Stimulated activated CD4-positive, alpha-beta T cell treated with anti-CD3 and anti-CD28 coated beads, TNF-alpha, amount 100 ng/mL, for 48 hours (primary cell): ENCODE results near the gene CARHSP1.
"Not testable (repeated sequence)": the region's sequence is repeated elsewhere in the genome, so short reads cannot be mapped to it uniquely, and the experiment has no call there.

Source experiments
- DNase-seq, 3 donors: peaks; one replicate each; pipeline ENCODE4 v3.0.0-alpha.2; 2020; ENCODE audit warnings: low read depth in 3 of 3

CARHSP1 gene

DNA sequence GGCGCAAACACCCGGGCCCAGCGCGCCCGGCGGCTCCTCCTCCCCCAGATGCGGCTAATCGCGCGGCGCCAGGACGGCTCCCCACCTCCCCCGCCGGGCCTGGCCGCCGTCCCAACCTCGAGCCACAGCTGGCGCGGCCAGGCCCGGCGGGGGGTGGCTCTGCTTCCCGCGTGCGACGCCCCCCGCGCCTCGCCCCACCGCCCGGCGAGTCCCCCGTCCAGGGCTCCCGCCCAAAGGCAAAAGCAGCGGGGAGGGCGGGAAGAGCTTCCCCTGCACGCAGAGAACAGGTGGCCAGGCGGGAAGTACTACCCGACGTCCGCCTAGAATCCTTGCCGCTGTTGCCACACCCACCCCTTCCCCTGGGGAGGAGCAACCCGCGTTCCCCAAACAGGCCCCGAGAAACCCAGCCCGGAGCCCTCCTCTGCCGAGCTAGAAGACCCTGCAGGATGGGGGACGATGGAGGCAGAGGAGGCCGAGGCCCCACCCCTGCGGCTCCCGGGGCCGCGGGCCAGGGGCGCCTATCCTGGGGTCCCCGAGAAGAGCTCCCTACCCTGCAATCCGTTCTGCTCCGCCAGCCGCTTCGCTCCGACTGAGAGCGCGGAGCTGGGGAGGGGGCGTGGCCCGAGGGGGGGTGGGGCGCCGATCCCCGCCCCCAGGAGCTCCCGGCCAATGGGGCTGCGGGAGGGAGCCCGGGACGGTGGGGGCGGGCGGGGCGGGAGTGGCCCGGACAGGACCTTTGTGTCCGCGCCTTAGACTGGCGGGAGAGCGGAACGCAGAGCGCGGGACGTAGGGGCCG, at the start of gene CARHSP1:
Gene CARHSP1, minus strand, starts transcription at position 591 of the 796 bp plus-strand sequence. CDS start 9,678 bp downstream, outside the sequence.
- DNase-seq, result peak; percentile 68 to 86 (median 76)

DNA sequence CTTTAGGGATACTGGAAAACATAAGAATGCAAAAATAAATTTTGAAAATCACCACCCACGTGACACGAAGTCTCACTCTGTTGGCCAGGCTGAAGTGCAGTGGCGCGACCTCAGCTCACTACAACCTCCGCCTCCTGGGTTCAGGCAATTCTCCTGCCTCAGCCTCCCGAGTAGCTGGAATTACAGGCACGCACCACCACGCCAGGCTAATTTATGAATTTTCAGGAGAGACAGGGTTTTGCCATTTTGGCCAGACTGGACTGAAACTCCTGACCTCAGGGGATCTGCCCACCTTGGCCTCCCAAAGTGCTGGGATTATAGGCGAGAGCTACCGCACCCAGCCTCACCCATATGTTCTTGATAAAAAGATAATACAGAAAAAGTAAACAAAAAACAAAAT, 48.5 kb upstream of the CARHSP1 start:
- not testable (repeated sequence) for DNase-seq

DNA sequence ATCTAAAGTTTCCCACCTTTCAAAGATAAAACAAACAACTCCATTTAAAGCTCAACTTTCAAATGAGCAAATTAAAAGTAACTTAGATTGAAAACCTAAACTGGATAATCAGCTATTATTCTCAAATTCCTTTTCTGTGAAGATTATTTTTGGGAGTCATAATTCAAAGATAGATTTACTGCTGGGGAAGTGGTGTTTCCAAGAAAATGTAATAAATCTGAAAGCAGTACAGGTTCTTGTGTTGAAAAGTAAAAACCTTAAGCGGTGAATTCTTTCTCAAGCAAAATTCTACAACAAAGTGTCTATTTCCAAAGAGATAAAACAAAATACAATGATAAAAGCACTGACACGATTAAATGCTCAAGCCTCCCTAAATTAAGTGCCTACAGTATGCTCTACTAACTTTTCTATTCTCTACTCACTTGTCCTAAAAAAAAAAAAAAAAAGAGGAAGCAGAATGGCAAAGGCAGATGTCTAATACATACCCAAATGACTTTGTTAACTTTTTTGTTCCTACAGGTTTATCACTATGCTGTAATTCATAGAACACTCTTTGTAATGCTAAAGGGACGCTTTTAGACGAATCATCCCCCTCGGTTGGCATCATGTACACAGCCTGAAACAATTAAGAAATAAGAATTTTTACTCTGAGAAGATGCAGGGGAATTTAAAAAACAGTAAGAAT, 47.9 kb upstream of the CARHSP1 start:
- DNase-seq, result no peak

DNA sequence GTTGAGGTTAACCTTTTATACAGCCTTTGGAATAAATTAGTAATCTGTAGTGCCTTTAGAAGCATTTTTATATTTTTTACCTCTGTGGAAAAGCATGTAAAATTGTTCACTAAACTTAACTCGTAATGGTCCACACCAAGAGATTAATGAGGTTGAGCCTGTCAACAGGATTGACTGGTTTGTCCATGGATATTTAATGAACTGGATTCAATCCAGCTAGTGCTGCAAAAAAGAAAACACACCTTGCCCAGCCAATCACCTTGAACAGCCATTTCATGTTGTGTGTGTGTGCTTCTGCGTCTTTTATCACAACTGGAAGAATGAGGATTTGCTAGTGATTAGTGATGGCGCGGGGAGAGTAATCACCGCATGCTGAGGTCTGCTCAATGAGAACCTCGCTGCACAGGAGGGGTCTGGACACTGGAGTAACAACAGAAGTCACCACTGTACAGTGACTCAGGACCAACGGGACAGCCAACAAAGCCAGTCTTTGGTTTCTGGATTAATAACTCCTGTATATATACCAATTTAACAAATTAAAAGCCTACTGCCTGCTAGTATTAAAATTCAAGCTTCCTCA, 47.0 kb upstream of the CARHSP1 start:
- no peak for DNase-seq

DNA sequence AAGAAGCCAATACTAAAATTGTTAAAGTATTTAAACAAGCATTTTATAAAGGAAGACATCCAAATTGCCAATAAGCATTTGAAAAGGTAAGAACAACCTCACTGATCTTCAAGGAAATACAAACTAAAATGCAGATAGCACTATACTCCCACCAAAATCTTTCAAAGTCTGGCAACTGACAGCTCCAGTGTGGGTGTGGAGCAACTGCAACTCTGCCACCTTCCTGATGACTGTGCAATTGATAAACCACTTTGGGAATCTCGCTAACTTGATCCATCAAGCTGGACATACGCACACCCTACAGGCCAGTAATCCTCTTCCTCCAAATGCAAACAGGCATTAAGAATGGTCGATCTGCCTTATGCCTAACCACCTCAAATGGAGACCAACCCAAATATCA, 45.3 kb upstream of the CARHSP1 start:
- DNase-seq, result no peak

DNA sequence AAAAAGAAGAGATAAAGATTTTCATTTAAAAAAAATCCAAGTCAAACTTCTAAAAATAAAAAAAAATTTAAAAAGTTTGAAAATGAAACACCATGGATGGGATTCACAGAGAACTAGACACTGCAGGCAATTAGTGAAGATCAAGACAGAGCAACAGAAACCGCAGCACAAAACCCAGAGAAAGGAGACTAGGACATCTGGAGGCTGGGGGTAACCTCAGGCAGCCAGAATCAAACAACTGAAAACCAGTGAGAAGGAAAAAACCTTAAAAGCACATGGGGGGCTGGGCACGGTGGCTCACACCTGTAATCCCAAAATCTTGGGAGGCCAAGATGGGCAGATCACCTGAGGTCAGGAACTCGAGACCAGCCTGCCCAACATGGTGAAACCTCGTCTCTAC, 44.0 kb upstream of the CARHSP1 start:
- no peak for DNase-seq

DNA sequence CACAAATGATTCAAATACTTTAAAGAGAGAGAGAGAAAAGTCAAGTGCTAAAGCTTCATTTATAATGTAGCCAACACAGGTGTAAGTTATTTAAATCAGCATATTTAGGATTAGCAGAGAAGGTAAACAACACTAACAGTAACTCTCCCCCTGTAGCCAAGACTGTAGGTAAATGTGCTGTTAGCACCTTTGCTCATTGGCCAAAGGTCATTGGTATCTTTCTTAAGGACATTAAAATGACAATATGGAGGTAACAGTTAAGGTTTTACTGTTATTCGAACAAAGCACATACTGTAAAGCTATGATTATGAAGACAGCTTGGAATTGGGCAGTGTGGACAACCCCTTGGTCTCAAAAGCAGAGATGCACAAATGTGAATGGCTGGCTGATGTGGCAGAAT, 42.0 kb upstream of the CARHSP1 start:
- DNase-seq, result no peak

DNA sequence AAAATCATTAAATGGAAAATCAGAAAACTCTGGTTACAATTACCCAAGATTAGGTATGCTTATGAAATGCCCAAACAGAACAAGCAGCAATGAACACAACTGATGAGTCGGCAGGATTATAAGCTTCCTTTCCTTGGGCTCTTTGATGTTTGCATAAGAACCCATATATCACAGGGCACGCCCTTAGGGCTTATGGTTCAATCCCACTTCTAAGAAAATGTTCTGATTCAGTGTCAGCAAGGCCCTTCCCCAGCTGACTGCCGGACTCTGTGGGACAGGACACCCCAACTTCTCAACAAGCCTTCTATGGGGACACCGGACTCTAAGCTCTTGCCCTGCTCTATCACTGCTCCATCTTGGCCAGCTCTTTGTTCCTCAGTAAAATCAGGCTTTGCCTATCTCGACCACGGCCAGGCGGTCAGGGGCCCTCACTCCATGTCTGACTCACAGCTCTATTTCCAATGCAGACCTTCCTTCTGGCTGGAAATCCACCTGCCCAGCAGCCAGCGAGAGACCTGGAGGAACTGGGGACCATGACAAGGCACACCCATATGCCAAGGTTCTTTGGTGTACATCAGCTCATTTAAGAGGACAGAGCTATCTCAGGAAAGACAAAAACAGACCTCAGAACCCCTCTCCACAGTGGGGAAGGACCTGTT, 40.1 kb upstream of the CARHSP1 start:
- DNase-seq, result no peak

DNA sequence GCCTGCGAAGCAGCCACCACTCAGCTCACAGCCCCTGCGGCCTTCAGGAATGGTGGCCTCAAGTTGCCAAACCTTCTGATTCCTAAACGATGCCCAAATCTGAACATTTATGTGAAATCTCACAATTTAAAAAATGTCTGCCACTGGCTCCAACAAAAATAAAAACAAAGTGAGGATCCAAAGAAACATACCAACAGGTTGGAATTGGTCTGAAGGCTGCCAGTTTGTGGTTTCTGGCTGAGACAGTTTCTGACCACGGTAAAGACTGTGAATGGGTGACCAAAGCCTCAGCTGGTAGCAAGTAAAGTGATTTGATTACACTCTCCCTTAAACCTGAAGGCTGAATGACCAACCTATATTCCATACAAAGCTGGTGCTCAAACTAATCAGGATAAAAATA, 38.3 kb upstream of the CARHSP1 start:
- no peak for DNase-seq

DNA sequence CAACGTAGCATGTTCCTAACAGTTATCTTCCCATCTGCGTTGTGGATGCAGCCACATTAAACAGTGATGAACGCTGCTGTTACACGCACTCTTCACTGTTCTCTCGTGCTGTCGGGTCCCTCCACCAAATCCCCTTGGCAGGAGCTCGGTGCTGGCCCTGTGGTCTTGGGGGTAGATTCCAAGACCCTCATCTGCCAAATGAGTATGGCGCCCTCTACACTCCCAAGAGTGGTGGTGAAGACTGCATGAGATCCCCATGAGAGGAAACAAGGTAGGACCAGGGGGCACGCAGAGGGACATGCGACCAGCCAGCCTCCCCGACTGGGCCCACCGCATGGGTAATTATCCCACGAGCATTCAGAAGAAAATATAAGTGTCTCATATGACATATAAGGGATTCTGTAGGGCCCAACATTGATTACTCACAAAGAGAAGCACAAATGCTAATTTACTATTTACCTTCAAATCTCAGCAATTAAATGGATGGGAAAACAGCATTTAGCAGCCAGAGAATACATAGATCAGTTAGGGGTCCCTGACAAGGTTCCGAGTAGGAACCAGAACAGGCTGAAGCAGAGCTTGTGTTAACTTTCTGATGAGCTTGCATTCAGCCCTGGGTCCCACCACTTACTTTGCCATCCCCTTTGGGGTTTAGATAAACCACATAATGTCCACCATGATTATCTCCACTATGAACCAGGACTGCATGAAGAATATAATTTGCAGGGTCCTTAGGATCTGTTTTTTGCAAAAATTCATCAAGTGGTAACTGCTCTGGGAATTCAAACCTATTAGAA, 37.2 kb upstream of the CARHSP1 start:
- DNase-seq, result no peak

DNA sequence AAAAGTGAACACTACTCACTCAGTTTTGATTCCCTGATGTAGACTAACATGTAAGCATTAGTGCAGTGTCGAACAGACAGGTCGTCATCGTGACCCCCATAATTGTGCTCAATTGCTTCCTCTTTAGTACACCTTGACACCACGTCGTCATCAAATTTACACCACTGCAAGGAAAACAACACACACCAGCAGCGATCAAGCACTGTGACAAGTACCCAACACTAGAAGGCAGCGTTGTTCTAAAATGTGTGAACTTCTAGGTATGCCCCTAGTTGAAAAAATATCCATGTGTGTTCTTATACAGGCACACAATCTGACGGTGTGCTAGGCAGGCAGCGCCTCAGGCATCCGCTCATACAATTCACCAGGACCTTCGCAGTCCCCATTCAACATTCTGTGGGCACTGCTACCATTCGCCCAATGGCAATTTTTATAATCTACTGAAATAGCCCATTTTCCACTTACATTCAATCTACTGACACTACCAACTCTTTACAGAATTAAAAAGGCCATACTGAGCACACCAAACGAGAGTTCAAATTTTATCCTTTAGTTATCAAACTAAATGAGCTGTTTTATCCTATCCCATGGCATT, 36.5 kb upstream of the CARHSP1 start:
- no peak for DNase-seq

DNA sequence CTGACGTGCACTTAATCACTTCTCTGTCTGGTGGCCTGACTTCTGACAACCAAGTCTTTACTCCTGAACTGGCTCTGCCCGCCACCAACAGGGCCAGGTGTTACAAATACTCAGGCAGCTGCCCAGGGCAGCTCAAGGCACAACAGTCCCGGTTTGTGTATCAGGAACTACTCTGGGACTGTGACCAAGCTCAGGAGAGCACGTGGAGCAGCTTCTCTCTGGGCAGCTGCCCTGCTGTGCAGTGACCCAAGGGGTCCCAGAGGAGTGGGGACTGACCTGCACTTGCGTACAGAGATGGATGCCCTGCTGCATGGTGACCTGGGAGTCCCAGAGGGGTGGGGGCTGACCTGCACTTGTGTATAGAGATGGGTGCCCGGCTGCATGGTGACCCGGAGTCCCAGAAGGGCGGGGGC, 35.2 kb upstream of the CARHSP1 start:
- DNase-seq, result no peak

DNA sequence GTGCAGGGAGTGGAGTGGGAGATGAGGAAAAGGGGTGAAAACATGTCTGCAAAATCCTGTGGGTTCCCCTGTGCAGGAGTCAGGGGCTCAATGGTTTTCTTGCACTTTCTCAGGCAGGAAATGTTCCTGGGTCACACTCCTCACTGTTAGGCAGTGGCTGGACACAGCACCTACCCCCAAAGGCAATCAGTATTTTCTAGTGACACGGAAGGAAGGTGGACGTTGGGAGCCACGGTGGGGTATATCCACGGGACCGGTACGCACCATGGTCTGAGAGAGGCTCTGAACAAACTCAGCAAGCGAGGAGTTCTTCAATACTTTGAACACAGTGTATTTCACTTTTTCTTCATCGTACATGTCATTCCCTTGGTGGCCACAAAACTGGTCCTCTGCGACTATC, 34.2 kb upstream of the CARHSP1 start:
- DNase-seq, result no peak

DNA sequence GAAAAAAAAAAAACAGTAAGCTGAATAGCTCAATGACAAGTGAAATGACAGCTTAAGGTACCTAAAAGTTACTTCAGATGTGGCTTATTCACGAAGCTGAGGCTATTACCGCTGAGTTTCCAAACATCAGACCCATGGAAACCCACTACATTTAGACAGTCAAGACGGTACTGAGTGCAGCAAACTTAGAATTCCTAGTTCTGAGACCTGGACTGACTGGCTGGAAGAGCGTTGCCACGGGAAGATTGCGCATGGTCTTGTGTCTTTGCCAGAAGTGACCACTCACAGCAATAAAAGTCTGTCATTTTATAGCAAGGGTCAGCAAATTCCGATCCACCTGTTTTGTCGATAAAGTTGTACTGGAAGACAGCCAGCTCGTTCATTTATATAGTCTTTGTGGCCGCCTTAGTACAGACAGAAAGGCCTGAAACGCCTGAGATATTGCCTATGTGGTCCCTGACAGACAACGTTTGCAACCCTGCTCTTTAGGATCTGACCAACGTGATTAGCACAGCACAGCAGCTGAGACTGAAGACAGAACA, 32.6 kb upstream of the CARHSP1 start:
- DNase-seq, result no peak

DNA sequence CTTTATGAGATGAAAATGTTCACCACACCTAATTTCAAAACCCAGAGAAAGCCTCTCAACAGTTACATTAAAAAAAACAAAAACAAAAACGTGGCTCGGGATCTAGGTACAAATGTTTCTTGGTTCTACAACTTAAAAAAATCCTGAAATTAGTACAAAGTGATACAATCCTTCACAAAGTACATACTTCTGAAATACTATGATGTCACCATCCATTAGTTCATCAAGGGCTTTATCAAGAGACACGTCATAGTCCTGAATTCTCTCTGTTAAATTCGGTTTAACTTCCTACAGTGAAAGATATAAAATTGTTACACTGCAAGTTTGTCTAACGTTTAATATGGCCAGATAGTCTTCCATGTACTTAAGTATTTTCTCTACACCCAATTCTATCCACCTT, 31.5 kb upstream of the CARHSP1 start:
- DNase-seq, result no peak

DNA sequence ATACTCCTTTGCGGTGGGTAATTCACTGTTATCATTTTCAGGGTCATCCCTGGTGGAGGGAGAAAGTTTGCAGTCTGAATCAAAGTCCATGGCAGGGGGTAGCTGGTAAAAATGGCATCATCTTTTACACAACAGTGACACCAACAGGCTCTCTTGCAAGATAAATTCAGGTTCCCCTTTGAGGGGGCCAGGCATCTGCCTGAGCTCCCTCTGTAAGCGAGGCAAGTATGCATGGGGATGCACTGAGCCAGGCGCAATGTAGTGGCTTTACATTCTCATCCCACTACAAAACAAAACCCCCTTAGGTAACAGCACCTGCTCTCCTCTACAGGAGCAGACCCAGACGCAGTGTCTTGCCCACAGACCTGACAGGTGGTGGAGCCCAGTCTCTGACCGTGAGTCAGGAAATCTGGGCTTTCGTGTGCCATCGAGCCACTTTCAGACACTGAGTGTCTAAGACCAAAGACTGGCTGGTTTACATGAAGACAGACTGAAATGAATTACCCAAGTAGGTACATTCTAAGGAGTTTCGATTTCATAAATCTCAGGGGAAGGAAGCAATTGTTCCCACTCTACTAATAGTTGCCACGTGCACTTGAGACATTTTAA, 31.0 kb upstream of the CARHSP1 start:
- DNase-seq, result no peak

DNA sequence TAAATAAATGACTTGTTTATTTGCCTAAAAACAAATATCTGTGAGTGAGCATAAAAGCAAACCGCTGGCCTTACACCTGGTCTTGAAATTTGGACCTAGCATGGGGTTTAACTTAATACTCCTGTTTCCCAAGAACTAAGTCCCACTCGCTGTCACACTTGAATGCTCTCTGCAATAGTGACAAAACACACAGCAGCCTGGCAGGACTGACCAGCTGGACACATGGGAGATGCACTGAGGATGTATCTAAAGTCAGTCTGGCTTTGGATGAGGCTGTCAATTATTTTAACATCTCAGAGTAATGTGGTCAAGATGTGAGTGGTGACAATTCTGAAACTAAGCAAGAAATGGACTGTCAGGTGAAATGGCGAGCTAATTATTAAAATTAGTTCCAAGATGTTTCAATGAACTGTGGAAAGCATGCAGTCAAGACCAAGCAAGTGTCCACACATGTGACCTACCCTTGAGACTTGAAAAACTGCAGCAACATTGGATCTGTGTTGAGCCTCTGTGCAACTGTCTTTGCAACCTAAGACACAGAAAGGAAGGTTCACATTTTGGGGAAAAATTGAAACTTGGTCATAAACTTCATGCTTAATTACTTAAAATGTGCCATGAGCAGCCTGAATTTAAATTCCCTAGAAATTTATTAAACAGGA, 30.0 kb upstream of the CARHSP1 start:
- DNase-seq, result no peak

DNA sequence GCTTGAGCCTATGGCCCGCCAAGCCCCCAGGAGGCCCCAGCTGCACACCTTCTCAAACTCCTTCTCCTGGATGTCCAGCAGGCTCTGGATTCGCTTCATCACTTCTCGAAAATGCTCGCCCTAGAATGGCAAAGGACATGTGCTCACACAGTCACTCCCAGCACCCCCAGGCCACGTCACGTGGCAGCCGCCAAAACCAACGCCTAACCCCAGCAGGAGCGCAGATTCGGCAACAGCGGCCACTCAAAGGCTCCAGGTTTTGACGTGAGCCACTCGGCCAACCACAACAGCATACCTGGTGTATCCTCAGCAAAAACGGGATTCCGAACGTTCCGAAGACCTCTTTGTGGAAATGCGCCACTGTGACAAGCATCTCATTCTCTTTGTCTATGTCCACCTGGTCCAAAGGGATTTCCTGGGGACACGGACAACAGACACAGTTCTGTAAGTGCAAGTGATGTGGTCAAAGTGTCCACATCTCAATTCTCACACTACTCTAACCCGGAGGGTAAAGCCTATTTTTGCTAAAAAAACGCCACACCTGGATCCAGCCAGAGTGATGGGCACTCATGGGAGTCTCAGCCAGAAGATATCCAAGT, 26.0 kb upstream of the CARHSP1 start:
- no peak for DNase-seq

DNA sequence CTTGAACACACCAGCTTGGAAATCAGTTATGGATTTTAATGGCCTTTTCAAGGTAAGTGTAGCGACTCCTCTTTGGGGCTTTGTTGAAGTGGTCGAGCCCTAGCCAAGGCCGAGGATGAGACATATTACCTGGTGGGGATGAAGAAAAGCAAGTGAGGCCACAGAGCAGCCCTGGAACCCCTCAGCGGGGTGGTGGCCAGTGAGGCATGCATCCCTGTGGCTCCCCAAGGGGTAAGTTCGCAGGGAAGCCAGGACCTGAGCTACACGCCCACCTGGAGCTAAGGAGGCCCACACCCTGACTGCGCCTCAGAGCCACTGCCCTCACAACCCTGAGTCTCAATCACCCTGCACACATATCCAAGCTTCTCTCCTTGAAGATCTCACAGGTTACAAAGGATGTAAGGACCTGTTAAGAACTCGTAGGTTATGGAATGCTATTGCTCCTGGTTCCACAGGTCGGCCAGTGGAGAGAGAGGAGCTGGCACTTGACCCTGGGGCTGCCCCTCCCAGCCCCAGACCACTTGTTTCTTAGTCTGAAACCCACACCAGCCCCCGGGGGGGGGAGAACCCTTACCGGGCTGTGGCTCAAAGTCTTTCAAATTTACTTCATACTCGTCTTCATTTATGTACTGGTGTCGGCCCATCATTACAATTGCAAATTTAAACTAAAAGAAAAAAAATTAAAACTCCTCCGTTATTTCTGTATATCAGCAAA, 25.3 kb upstream of the CARHSP1 start:
- no peak for DNase-seq
